NCI-H2029 (cell line): ENCODE results near the gene RNF113A.
"Not testable (repeated sequence)": the region's sequence is repeated elsewhere in the genome, so short reads cannot be mapped to it uniquely, and the experiment has no call there.

Experiments used
- DNase-seq: peaks from one replicate; lab custom pipeline; 2025; lab: John Stamatoyannopoulos, UW

RNF113A gene

GRCh38 chrX:119833905-119834304, 37.6 kb downstream of the RNF113A start:
- no peak for DNase-seq

- no peak for DNase-seq
Observed at GRCh38 chrX:119828446-119828845, 43.1 kb downstream of the RNF113A start.

- DNase-seq: no peak
Observed at GRCh38 chrX:119826399-119826959, 45.1 kb downstream of the RNF113A start.

GRCh38 chrX:119824221-119824620, 47.3 kb downstream of the RNF113A start:
- DNase-seq: not testable (repeated sequence)

- not testable (repeated sequence) for DNase-seq
Observed at GRCh38 chrX:119821703-119822102, 49.8 kb downstream of the RNF113A start.
